Ovary (tissue), 9 donors: ENCODE data around the gene PAK5. TPM values are rescaled to one million over a fixed set of nuclear protein-coding genes. Genes with fewer than 3 reads are reported as not detected.

Source experiments
- DNase-seq, 5 donors: peaks; one replicate each; pipeline ENCODE4 v3.0.0-alpha.2; 2019 to 2020
- H3K27ac ChIP-seq, 2 donors: fragments of 200-600 bp; one replicate each; pipeline versions ENCODE4 v1.5.1 to v1.8.0; 2019 to 2022
- H3K27me3 ChIP-seq: fragments of 200-600 bp; one replicate; pipeline ENCODE4 v1.8.0; 2022
- H3K36me3 ChIP-seq: fragments of 200-600 bp; sonication (generic); one replicate; pipeline ENCODE4 v1.5.1; 2019
- H3K4me1 ChIP-seq: one replicate; pipeline ENCODE4 v1.8.1; 2013; ENCODE audit warnings: mild to moderate bottlenecking, moderate library complexity; ENCODE audit not compliant: insufficient read depth
- H3K4me3 ChIP-seq: fragments of 200-600 bp; sonication (generic); one replicate; pipeline ENCODE4 v1.5.1; 2017
- H3K9me3 ChIP-seq, 2 donors: fragments of 200-600 bp in 1 of 2; sonication (generic) in 1 of 2; one replicate each; pipeline versions ENCODE4 v1.5.1 to v1.8.1; 2013 to 2019; ENCODE audit warnings: mild to moderate bottlenecking in 1 of 2, moderate library complexity in 1 of 2
- EP300 ChIP-seq: sonication (generic); formaldehyde crosslinking; IDR thresholded peaks from one replicate; pipeline ENCODE4 v1.6.1; 2017; ENCODE audit warnings: antibody characterized with exemption
- POLR2A ChIP-seq: fragments of 450-650 bp; IDR thresholded peaks from one replicate; pipeline ENCODE4 v1.6.1; 2017; ENCODE audit warnings: antibody characterized with exemption, mild to moderate bottlenecking, moderate library complexity
- WGBS, 3 donors: extraction: QIAGEN DNeasy Blood & Tissue Kit in 1 of 3; methylation state at CpG; one replicate each; pipeline versions ENCODE4 v1.1.5 to v1.1.7; 2013 to 2017; 5-methylcytosine and 5-hydroxymethylcytosine counted together
- intact Hi-C, 4 donors: fragments of 100-400 bp; cut with DNase I; formaldehyde crosslinking; loops; one replicate each; pipeline versions ENCODE4 v1.11.0 to v1.15.1; 2022 to 2023
- polyA plus RNA-seq, 2 donors: library from polyadenylated mRNA; stranded (reverse); fragments of 200-250 nt in 1 of 2; fragments of 350-450 nt in 1 of 2; fragmentation: Illumina TruSeq in 1 of 2; extraction: RNeasy Lipid Tissue Mini Kit (QIAGEN cat#74804) in 1 of 2; gene quantifications; one replicate each; pipeline ENCODE4 v1.2.3, GENCODE V29; 2013 to 2014
- total RNA-seq, 7 donors: library from RNA; depleted of rRNA in 2 of 7; stranded (reverse); fragments of >200 nt in 2 of 7; fragmentation: NEBNext Ultra II Directional in 3 of 7; extraction: Animal tissue kit (Norgen Biotek cat#: 25700) in 3 of 7; gene quantifications; one replicate each; pipeline versions ENCODE4 v1.1.0 to v1.2.4, GENCODE V29; 2016 to 2023
- TF ChIP-seq, protein P1 (sequence below), 3 donors: fragments of 450-650 bp in 2 of 3; fragments of 200-600 bp in 1 of 3; IDR thresholded peaks; one replicate each; pipeline versions ENCODE4 v1.5.1 to v1.8.0; 2016 to 2022; ENCODE audit warnings: antibody characterized with exemption in 3 of 3, mild to moderate bottlenecking in 1 of 3
- donor health status: DM: no; HTN: no; CAD: no; lungs with moderate emphysema.
- donor health status: DM: no; HTN: no; CAD: no.
- donor health status: Bipolar disorder and iron deficiency.
- donor health status: DM: yes; HTN: yes; CAD: no.
- donor health status: DM: no; HTN: no; CAD: no.
- donor health status: DM: yes; HTN: yes; CAD: no.

Gene PAK5
- total and polyA plus RNA-seq, 9 donors = under 0.01 to 0.47 (median 0.10) TPM; not detected in 2

DNA sequence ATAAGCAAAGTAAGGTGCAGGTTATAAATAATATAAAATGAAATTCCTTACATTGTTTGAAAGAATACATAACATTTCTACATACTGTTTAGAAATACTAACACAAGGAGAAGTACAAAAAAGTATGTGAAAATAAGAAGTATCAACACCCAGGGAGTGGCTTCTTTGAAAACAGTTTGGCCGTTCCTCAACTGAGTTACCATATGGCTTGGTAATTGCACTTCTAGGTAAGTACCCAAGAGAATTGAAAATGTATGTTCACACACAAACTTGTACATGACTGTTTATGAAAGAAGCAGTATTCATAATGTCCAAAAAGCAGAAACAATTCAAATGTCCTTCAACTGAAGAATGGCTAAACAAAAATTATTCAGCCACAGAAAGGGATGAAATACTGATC is 30.7 kb downstream of the PAK5 start:
- no peak overlapping the region for H3K27ac ChIP-seq
- H3K4me1 ChIP-seq = no peaks in the 10 kb centered on the region
- intact Hi-C loops = no loop called here
- H3K36me3 ChIP-seq = no peaks in the 10 kb centered on the region
- no peaks in the 10 kb centered on the region for H3K9me3 ChIP-seq
- H3K27me3 ChIP-seq = no peaks in the 10 kb centered on the region
- 67 to 87% (median 73%) methylated on average over 1 of the region's 1 CpG for WGBS, 3 donors
- TF ChIP-seq POLR2A = no peak
- TF ChIP-seq EP300 = no peak
- no peak overlapping the region for H3K4me3 ChIP-seq
- DNase-seq = no peak

GRCh38 chr20:9807136-9807535 is 31.7 kb downstream of the PAK5 start:
- intact Hi-C loops = no loop called here
- no peaks in the 10 kb centered on the region for H3K36me3 ChIP-seq
- no peaks in the 10 kb centered on the region for H3K27me3 ChIP-seq
- H3K9me3 ChIP-seq = no peaks in the 10 kb centered on the region
- DNase-seq = no peak
- WGBS, 3 donors = 83 to 93% (median 86%) methylated on average over 3 of the region's 3 CpGs
- no peak for TF ChIP-seq POLR2A
- TF ChIP-seq, protein P1, sequence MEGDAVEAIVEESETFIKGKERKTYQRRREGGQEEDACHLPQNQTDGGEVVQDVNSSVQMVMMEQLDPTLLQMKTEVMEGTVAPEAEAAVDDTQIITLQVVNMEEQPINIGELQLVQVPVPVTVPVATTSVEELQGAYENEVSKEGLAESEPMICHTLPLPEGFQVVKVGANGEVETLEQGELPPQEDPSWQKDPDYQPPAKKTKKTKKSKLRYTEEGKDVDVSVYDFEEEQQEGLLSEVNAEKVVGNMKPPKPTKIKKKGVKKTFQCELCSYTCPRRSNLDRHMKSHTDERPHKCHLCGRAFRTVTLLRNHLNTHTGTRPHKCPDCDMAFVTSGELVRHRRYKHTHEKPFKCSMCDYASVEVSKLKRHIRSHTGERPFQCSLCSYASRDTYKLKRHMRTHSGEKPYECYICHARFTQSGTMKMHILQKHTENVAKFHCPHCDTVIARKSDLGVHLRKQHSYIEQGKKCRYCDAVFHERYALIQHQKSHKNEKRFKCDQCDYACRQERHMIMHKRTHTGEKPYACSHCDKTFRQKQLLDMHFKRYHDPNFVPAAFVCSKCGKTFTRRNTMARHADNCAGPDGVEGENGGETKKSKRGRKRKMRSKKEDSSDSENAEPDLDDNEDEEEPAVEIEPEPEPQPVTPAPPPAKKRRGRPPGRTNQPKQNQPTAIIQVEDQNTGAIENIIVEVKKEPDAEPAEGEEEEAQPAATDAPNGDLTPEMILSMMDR (IDR thresholded peaks at IDR 0.05) = no peak
- TF ChIP-seq EP300 = no peak
- no peaks in the 10 kb centered on the region for H3K4me1 ChIP-seq
- H3K27ac ChIP-seq = no peak overlapping the region
- H3K4me3 ChIP-seq = no peak overlapping the region

- DNase-seq = no peak
- H3K4me3 ChIP-seq = no peak overlapping the region
- no peak overlapping the region for H3K27ac ChIP-seq
- 11% methylated on average over 1 of the region's 1 CpG for WGBS, 3 donors
- H3K36me3 ChIP-seq = no peaks in the 10 kb centered on the region
- no peak for TF ChIP-seq EP300
- no peak for TF ChIP-seq POLR2A
- TF ChIP-seq, protein P1 (IDR thresholded peaks at IDR 0.05) = no peak
- no peaks in the 10 kb centered on the region for H3K4me1 ChIP-seq
- intact Hi-C loops = no loop called here
- H3K9me3 ChIP-seq = no peaks in the 10 kb centered on the region
- H3K27me3 ChIP-seq = no peaks in the 10 kb centered on the region
These were observed 38.5 kb downstream of the PAK5 start for GRCh38 chr20:9800421-9800820.

GRCh38 chr20:9794831-9795230 is 44.0 kb downstream of the PAK5 start:
- 86 to 91% (median 88%) methylated on average over 3 of the region's 3 CpGs for WGBS, 3 donors
- TF ChIP-seq POLR2A = no peak
- TF ChIP-seq, protein P1 (IDR thresholded peaks at IDR 0.05) = no peak
- no peak for TF ChIP-seq EP300
- no peaks in the 10 kb centered on the region for H3K9me3 ChIP-seq
- no peak overlapping the region for H3K27ac ChIP-seq
- DNase-seq = no peak
- H3K36me3 ChIP-seq = no peaks in the 10 kb centered on the region
- intact Hi-C loops = no loop called here
- H3K4me3 ChIP-seq = no peak overlapping the region
- no peaks in the 10 kb centered on the region for H3K27me3 ChIP-seq
- no peaks in the 10 kb centered on the region for H3K4me1 ChIP-seq

DNA sequence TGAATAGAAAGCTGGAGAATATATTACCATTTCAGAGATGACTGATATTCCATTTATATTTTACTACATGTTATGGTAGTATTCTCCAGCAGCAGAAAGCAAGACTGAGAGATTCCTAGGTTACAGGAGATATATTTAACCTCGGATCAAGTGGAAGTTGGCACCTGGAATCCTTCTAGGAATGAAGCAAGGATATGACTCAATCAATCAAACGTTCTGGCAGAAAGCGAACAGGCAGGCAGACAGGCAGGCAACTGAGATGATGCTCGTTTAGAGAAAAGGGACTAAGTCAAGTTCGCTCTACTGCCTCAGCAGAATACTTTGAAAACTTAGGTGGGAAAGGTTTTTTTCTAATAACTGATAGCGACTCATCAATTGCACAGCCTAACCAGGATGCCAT is 46.2 kb downstream of the PAK5 start:
- H3K27ac ChIP-seq = no peak overlapping the region
- 64 to 74% (median 70%) methylated on average over 6 of the region's 6 CpGs for WGBS, 3 donors
- no peaks in the 10 kb centered on the region for H3K36me3 ChIP-seq
- H3K9me3 ChIP-seq = no peaks in the 10 kb centered on the region
- no peak for DNase-seq
- H3K27me3 ChIP-seq = no peaks in the 10 kb centered on the region
- no peak overlapping the region for H3K4me3 ChIP-seq
- no peaks in the 10 kb centered on the region for H3K4me1 ChIP-seq
- intact Hi-C loops = no loop called here
- TF ChIP-seq POLR2A = no peak
- no peak for TF ChIP-seq EP300
- TF ChIP-seq, protein P1 (IDR thresholded peaks at IDR 0.05) = no peak
